Neuronal stem cell (in vitro differentiated cells): Measurements from ENCODE around the gene ARHGEF10L.

Source experiments
- DNase-seq: peaks from one replicate; pipeline ENCODE4 v3.0.0-alpha.2; 2013; ENCODE audit warnings: low spot score
- H2AFZ ChIP-seq: one replicate; pipeline ENCODE4 v1.6.1; 2013; ENCODE audit warnings: mild to moderate bottlenecking, low read length, inconsistent platforms
- H2AK5ac ChIP-seq: 2 replicates; pipeline ENCODE4 v1.6.1; 2013; ENCODE audit warnings: low read depth, mild to moderate bottlenecking, inconsistent platforms, low read length, moderate library complexity, mixed read lengths
- H2BK120ac ChIP-seq: 2 replicates; pipeline ENCODE4 v1.6.1; 2013; ENCODE audit warnings: low read depth, mild to moderate bottlenecking, inconsistent platforms, low read length, moderate library complexity, mixed read lengths
- H2BK12ac ChIP-seq: one replicate; pipeline ENCODE4 v1.6.1; 2013; ENCODE audit warnings: low read length, inconsistent platforms
- H2BK15ac ChIP-seq: 2 replicates; pipeline ENCODE4 v1.6.1; 2013; ENCODE audit warnings: mild to moderate bottlenecking, low read length, inconsistent platforms, mixed read lengths
- H2BK5ac ChIP-seq: one replicate; pipeline ENCODE4 v1.6.1; 2013; ENCODE audit warnings: inconsistent platforms, mild to moderate bottlenecking, low read length, moderate library complexity
- H3K14ac ChIP-seq: one replicate; pipeline ENCODE4 v1.6.1; 2013; ENCODE audit warnings: low read length, inconsistent platforms
- H3K18ac ChIP-seq: 2 replicates; pipeline ENCODE4 v1.6.1; 2013; ENCODE audit warnings: low read length, inconsistent platforms
- H3K23ac ChIP-seq: 2 replicates; pipeline ENCODE4 v1.6.1; 2013; ENCODE audit warnings: low read depth, mild to moderate bottlenecking, mixed read lengths, low read length, inconsistent platforms; ENCODE audit not compliant: poor library complexity
- H3K27ac ChIP-seq: replicated peaks from 3 replicates; pipeline ENCODE4 v1.5.1; 2013; ENCODE audit warnings: low read length, inconsistent platforms
- H3K27me3 ChIP-seq, 3 experiments: 2 replicates each; pipeline ENCODE4 v1.6.1; 2013; ENCODE audit warnings: low read length in 3 of 3, mild to moderate bottlenecking in 2 of 3, inconsistent platforms in 1 of 3, low read depth in 1 of 3, mixed read lengths in 1 of 3, moderate library complexity in 1 of 3; ENCODE audit not compliant: control insufficient read depth in 3 of 3, insufficient read depth in 3 of 3
- H3K36me3 ChIP-seq, 2 donors: replicated peaks in 1 of 2; 2 replicates each; pipeline ENCODE4 v1.6.1; 2013; ENCODE audit warnings: low read length in 2 of 2; ENCODE audit not compliant: control insufficient read depth in 2 of 2, insufficient read depth in 2 of 2
- H3K4ac ChIP-seq: 2 replicates; pipeline ENCODE4 v1.6.1; 2013; ENCODE audit warnings: inconsistent platforms, mild to moderate bottlenecking, low read length, moderate library complexity
- H3K4me1 ChIP-seq, 2 donors: 1 replicate in 1 of 2; 2 replicates in 1 of 2; pipeline ENCODE4 v1.6.1; 2013; ENCODE audit warnings: low read length in 2 of 2, low read depth in 1 of 2; ENCODE audit not compliant: control insufficient read depth in 2 of 2, insufficient read depth in 1 of 2
- H3K4me2 ChIP-seq: one replicate; pipeline ENCODE4 v1.6.1; 2013; ENCODE audit warnings: mild to moderate bottlenecking, low read length, inconsistent platforms; ENCODE audit not compliant: insufficient read depth, poor library complexity, severe bottlenecking
- H3K4me3 ChIP-seq, 2 donors: 2 replicates each; pipeline ENCODE4 v1.5.1; 2013; ENCODE audit warnings: low read length in 2 of 2, mild to moderate bottlenecking in 2 of 2, inconsistent platforms in 1 of 2, moderate library complexity in 1 of 2
- H3K79me1 ChIP-seq: one replicate; pipeline ENCODE4 v1.6.1; 2013; ENCODE audit warnings: low read depth, mild to moderate bottlenecking, inconsistent platforms, low read length, moderate library complexity
- H3K9ac ChIP-seq: one replicate; pipeline ENCODE4 v1.6.1; 2013; ENCODE audit warnings: mild to moderate bottlenecking, low read depth, low read length, inconsistent platforms; ENCODE audit not compliant: poor library complexity
- H3K9me3 ChIP-seq, 2 donors: replicated peaks in 1 of 2; 2 replicates each; pipeline versions ENCODE3 to v1.6.1; 2013; ENCODE audit warnings: low read length in 2 of 2, mild to moderate bottlenecking in 2 of 2, inconsistent platforms in 1 of 2, low read depth in 1 of 2, mixed read lengths in 1 of 2, moderate library complexity in 1 of 2; ENCODE audit not compliant: control insufficient read depth in 2 of 2, insufficient read depth in 1 of 2
- H4K8ac ChIP-seq: one replicate; pipeline ENCODE4 v1.6.1; 2013; ENCODE audit warnings: low read depth, mild to moderate bottlenecking, inconsistent platforms, low read length, moderate library complexity
- H4K91ac ChIP-seq: one replicate; pipeline ENCODE4 v1.6.1; 2013; ENCODE audit warnings: low read length, low read depth, mild to moderate bottlenecking, inconsistent platforms; ENCODE audit not compliant: poor library complexity
- WGBS, 2 donors: extraction: QIAGEN DNeasy Blood & Tissue Kit; methylation state at CpG; one replicate each; pipeline ENCODE4 v1.1.7; 2013; ENCODE audit warnings: missing lambda C conversion rate in 2 of 2, mixed read lengths in 1 of 2; ENCODE audit not compliant: insufficient read length in 2 of 2, insufficient replicate concordance in 1 of 2; ENCODE audit errors: extremely low coverage in 2 of 2; 5-methylcytosine and 5-hydroxymethylcytosine counted together

Gene ARHGEF10L

GRCh38 chr1:17587693-17588047 is 48.2 kb downstream of the ARHGEF10L start:
- H3K9ac ChIP-seq = no peak overlapping the region
- no peak overlapping the region for H3K4me3 ChIP-seq
- peak overlapping the region; percentile 59 for H2BK15ac ChIP-seq
- H3K4me2 ChIP-seq = no peak overlapping the region
- no peak overlapping the region for H4K8ac ChIP-seq
- no peak overlapping the region for H3K14ac ChIP-seq
- no peak for DNase-seq
- peak overlapping the region; percentile 55 for H3K18ac ChIP-seq
- H3K79me1 ChIP-seq = peaks cover 4% of the 10 kb centered on the region
- H2AK5ac ChIP-seq = peak overlapping the region; percentile 78
- no peak overlapping the region for H3K23ac ChIP-seq
- peak overlapping the region; percentile 33 for H2BK5ac ChIP-seq
- no peak overlapping the region for H2BK12ac ChIP-seq
- no CpG with 5 or more reads among the region's 3 CpGs for WGBS, 2 donors
- no peak overlapping the region for H2BK120ac ChIP-seq
- H2AFZ ChIP-seq = no peak overlapping the region
- no peak overlapping the region for H3K4ac ChIP-seq
- peak overlapping the region; percentile 78 for H3K27ac ChIP-seq
- peaks cover 13 to 23% of the 10 kb centered on the region in 2 donors for H3K4me1 ChIP-seq
- H3K9me3 ChIP-seq = no peaks in the 10 kb centered on the region
- H3K36me3 ChIP-seq = peaks cover 8 to 55% of the 10 kb centered on the region in 2 donors
- no peak overlapping the region for H4K91ac ChIP-seq
- no peaks in the 10 kb centered on the region for H3K27me3 ChIP-seq

GRCh38 chr1:17588048-17588871 is 48.8 kb downstream of the ARHGEF10L start:
- no peak overlapping the region for H2BK12ac ChIP-seq

GRCh38 chr1:17591814-17592430 is 52.4 kb downstream of the ARHGEF10L start:
- Histone ChIP-seq H4K91ac (no peak overlapping the region), H3K4me1 (peaks cover 7 to 15% of the 10 kb centered on the region in 2 donors), H3K36me3 (peaks cover 12 to 66% of the 10 kb centered on the region in 2 donors), H3K9me3 (no peaks in the 10 kb centered on the region), H2AK5ac (no peak overlapping the region), H3K4me3 (no peak overlapping the region), H2BK12ac (no peak overlapping the region), H3K18ac (no peak overlapping the region), H3K79me1 (peaks cover 1% of the 10 kb centered on the region), H3K14ac (no peak overlapping the region), H4K8ac (no peak overlapping the region), H2BK120ac (no peak overlapping the region), H2BK15ac (no peak overlapping the region), H3K4me2 (no peak overlapping the region), H2BK5ac (no peak overlapping the region), H3K23ac (no peak overlapping the region), H3K4ac (no peak overlapping the region), H2AFZ (no peak overlapping the region), H3K27ac (no peak overlapping the region), H3K27me3 (no peaks in the 10 kb centered on the region), H3K9ac (no peak overlapping the region)
- no peak for DNase-seq
- no CpG with 5 or more reads among the region's 7 CpGs for WGBS, 2 donors

More at GRCh38 chr1:17588048-17588871, 48.8 kb downstream of the ARHGEF10L start:
- Histone ChIP-seq H2AK5ac (peak overlapping the region; percentile 78), H3K9ac (peak overlapping the region; percentile 26), H3K18ac (peak overlapping the region; percentile 55), H3K36me3 (peaks cover 8 to 59% of the 10 kb centered on the region in 2 donors), H3K4me1 (peaks cover 12 to 22% of the 10 kb centered on the region in 2 donors), H3K4me3 (no peak overlapping the region), H2BK5ac (peak overlapping the region; percentile 33), H3K14ac (no peak overlapping the region), H3K27ac (peak overlapping the region; percentile 78), H2AFZ (no peak overlapping the region), H2BK120ac (no peak overlapping the region), H2BK15ac (no peak overlapping the region), H3K9me3 (no peaks in the 10 kb centered on the region), H4K8ac (peak overlapping the region; percentile 31), H4K91ac (no peak overlapping the region), H3K23ac (no peak overlapping the region), H3K79me1 (peaks cover 4% of the 10 kb centered on the region), H3K4me2 (no peak overlapping the region), H3K4ac (no peak overlapping the region), H3K27me3 (no peaks in the 10 kb centered on the region)
- no peak for DNase-seq
- no CpG with 5 or more reads among the region's 13 CpGs for WGBS, 2 donors

GRCh38 chr1:17594026-17594425 is 54.5 kb downstream of the ARHGEF10L start:
- Histone ChIP-seq H3K9ac (peak overlapping the region; percentile 14), H3K23ac (no peak overlapping the region), H3K14ac (no peak overlapping the region), H3K4me3 (no peak overlapping the region), H3K27me3 (no peaks in the 10 kb centered on the region), H2BK12ac (no peak overlapping the region), H2BK15ac (no peak overlapping the region), H3K4ac (no peak overlapping the region), H3K18ac (no peak overlapping the region), H3K4me1 (no peaks in the 10 kb centered on the region), H3K79me1 (peaks cover 1% of the 10 kb centered on the region), H2BK120ac (peak overlapping the region; percentile 37), H4K8ac (no peak overlapping the region), H3K36me3 (peaks cover 9 to 58% of the 10 kb centered on the region in 2 donors), H2AK5ac (no peak overlapping the region), H2BK5ac (no peak overlapping the region), H3K27ac (no peak overlapping the region), H4K91ac (no peak overlapping the region), H3K4me2 (no peak overlapping the region), H2AFZ (no peak overlapping the region), H3K9me3 (no peaks in the 10 kb centered on the region)
- no CpG with 5 or more reads among the region's 5 CpGs for WGBS, 2 donors
- DNase-seq = no peak
